CD14-positive monocyte (primary cell): ENCODE measurements around the gene MRTFA. TPM values are rescaled to one million over a fixed set of nuclear protein-coding genes. Genes with fewer than 3 reads are reported as not detected.
A peak's percentile ranks its signal among the peaks of the same experiment; 100 is the strongest.

ENCODE experiments used
- DNase-seq, 3 donors: peaks; one replicate each; pipeline ENCODE4 v3.0.0-alpha.2; 2011 to 2022
- H2AFZ ChIP-seq: 2 replicates; pipeline ENCODE4 v1.6.0; 2012; ENCODE audit warnings: mild to moderate bottlenecking, low read depth, low read length, inconsistent platforms; ENCODE audit not compliant: insufficient read depth, poor library complexity, severe bottlenecking
- H3K27ac ChIP-seq, 2 donors: 1 replicate in 1 of 2; 2 replicates in 1 of 2; pipeline ENCODE4 v1.5.1; 2012 to 2013; ENCODE audit warnings: low read length in 2 of 2, control low read depth in 1 of 2, inconsistent platforms in 1 of 2, low read depth in 1 of 2, mild to moderate bottlenecking in 1 of 2
- H3K27me3 ChIP-seq, 2 donors: one replicate each; pipeline versions ENCODE4 v1.6.0 to v1.6.1; 2011 to 2013; ENCODE audit warnings: low read length in 2 of 2; ENCODE audit not compliant: control insufficient read depth in 2 of 2, insufficient read depth in 2 of 2
- H3K36me3 ChIP-seq, 2 donors: replicated peaks in 1 of 2; 1 replicate in 1 of 2; 2 replicates in 1 of 2; pipeline versions ENCODE4 v1.5.1 to v1.6.1; 2012 to 2013; ENCODE audit warnings: low read length in 2 of 2, control low read depth in 1 of 2, inconsistent platforms in 1 of 2, mild to moderate bottlenecking in 1 of 2; ENCODE audit not compliant: insufficient read depth in 2 of 2, control insufficient read depth in 1 of 2
- H3K4me1 ChIP-seq, 2 donors: 1 replicate in 1 of 2; 2 replicates in 1 of 2; pipeline versions ENCODE4 v1.5.1 to v1.6.1; 2012 to 2013; ENCODE audit warnings: low read length in 2 of 2, control low read depth in 1 of 2, inconsistent platforms in 1 of 2, mild to moderate bottlenecking in 1 of 2, moderate library complexity in 1 of 2; ENCODE audit not compliant: insufficient read depth in 2 of 2, control insufficient read depth in 1 of 2
- H3K4me2 ChIP-seq: replicated peaks from 2 replicates; pipeline ENCODE3; 2012; ENCODE audit warnings: low read length, moderate library complexity, mild to moderate bottlenecking; ENCODE audit not compliant: poor library complexity, severe bottlenecking; ENCODE audit errors: extremely low read depth
- H3K4me3 ChIP-seq, 3 experiments: fragments of 200-600 bp in 1 of 3; sonication (generic) in 1 of 3; replicated peaks in 1 of 3; 1 replicate in 2 of 3; 2 replicates in 1 of 3; pipeline ENCODE4 v1.5.1; 2011 to 2013; ENCODE audit warnings: low read length in 3 of 3, mild to moderate bottlenecking in 3 of 3, control low read depth in 2 of 3, low read depth in 2 of 3, inconsistent platforms in 1 of 3, moderate library complexity in 1 of 3
- H3K79me2 ChIP-seq: 2 replicates; pipeline ENCODE4 v1.6.0; 2012; ENCODE audit warnings: mild to moderate bottlenecking, control low read depth, inconsistent platforms, low read length, moderate library complexity; ENCODE audit not compliant: insufficient read depth
- H3K9ac ChIP-seq: 2 replicates; pipeline ENCODE4 v1.6.0; 2017; ENCODE audit warnings: low read length, mild to moderate bottlenecking; ENCODE audit not compliant: insufficient read depth, poor library complexity, severe bottlenecking
- H3K9me3 ChIP-seq, 2 donors: replicated peaks in 1 of 2; 1 replicate in 1 of 2; 2 replicates in 1 of 2; pipeline versions ENCODE4 v1.5.1 to v1.6.1; 2012 to 2013; ENCODE audit warnings: low read length in 2 of 2, control low read depth in 1 of 2; ENCODE audit not compliant: control insufficient read depth in 1 of 2, insufficient read depth in 1 of 2
- H4K20me1 ChIP-seq: 2 replicates; pipeline ENCODE4 v1.6.0; 2012; ENCODE audit warnings: mild to moderate bottlenecking, low read length, control low read depth, moderate library complexity; ENCODE audit not compliant: insufficient read depth
- H3K27ac Mint-ChIP-seq, 7 donors: one replicate each; pipeline ENCODE4 v1.8.0; 2020; ENCODE audit warnings: mild to moderate bottlenecking in 7 of 7, mixed read lengths in 7 of 7, moderate library complexity in 6 of 7, inconsistent platforms in 2 of 7
- H3K27me3 Mint-ChIP-seq, 3 donors: one replicate each; pipeline ENCODE4 v1.8.0; 2021 to 2022; ENCODE audit warnings: low read depth in 3 of 3, mild to moderate bottlenecking in 3 of 3, mixed read lengths in 3 of 3, moderate library complexity in 3 of 3, inconsistent platforms in 1 of 3
- H3K36me3 Mint-ChIP-seq, 2 donors: one replicate each; pipeline ENCODE4 v1.8.0; 2020; ENCODE audit warnings: mixed read lengths in 2 of 2, inconsistent platforms in 1 of 2, mild to moderate bottlenecking in 1 of 2
- H3K4me1 Mint-ChIP-seq: one replicate; pipeline ENCODE4 v1.8.0; 2020; ENCODE audit warnings: mild to moderate bottlenecking, mixed read lengths
- H3K4me3 Mint-ChIP-seq, 2 donors: one replicate each; pipeline ENCODE4 v1.8.0; 2020; ENCODE audit warnings: mild to moderate bottlenecking in 2 of 2, mixed read lengths in 2 of 2, moderate library complexity in 1 of 2
- H3K9me3 Mint-ChIP-seq, 7 donors: one replicate each; pipeline ENCODE4 v1.8.0; 2020 to 2022; ENCODE audit warnings: mixed read lengths in 7 of 7, mild to moderate bottlenecking in 6 of 7, moderate library complexity in 6 of 7, inconsistent platforms in 2 of 7
- CTCF ChIP-seq: fragments of 200-600 bp; IDR thresholded peaks from one replicate; pipeline ENCODE4 v1.8.0; 2022; ENCODE audit warnings: antibody characterized with exemption, mild to moderate bottlenecking
- WGBS: methylation state at CpG from one replicate; pipeline ENCODE4 v1.1.5; 2013; ENCODE audit warnings: missing lambda C conversion rate; ENCODE audit not compliant: insufficient coverage; 5-methylcytosine and 5-hydroxymethylcytosine counted together
- intact Hi-C, 2 donors: fragments of 100-400 bp; cut with micrococcal nuclease; formaldehyde crosslinking; loops; one replicate each; pipeline versions ENCODE4 v1.15.0 to v1.15.1; 2023
- polyA plus RNA-seq, 3 donors: library from polyadenylated mRNA; depleted of rRNA in 1 of 3; unstranded in 2 of 3; stranded (reverse) in 1 of 3; fragments of 300-500 nt in 2 of 3; fragments of >200 nt in 1 of 3; fragmentation: Illumina TruSeq in 2 of 3; gene quantifications; 1 replicate in 2 of 3; 2 replicates in 1 of 3; pipeline ENCODE4 v1.2.3, GENCODE V29; 2012 to 2021

The MRTFA gene
- polyA plus RNA-seq, 3 donors: 14.1 to 33.8 (median 18.9) TPM

GRCh38 chr22:40400159-40400558 is 236.4 kb downstream of the MRTFA start:
- Histone ChIP-seq H2AFZ (no peak overlapping the region), H3K4me3 (no peak overlapping the region), H3K4me2 (peak overlapping the region; percentile 18), H3K36me3 (peaks cover 9 to 48% of the 10 kb centered on the region in 2 donors), H3K27me3 (no peaks in the 10 kb centered on the region), H3K79me2 (no peaks in the 10 kb centered on the region), H3K4me1 (peaks cover 16 to 23% of the 10 kb centered on the region in 2 donors), H3K27ac (peak overlapping the region; percentile 43 to 70), H3K9me3 (no peaks in the 10 kb centered on the region), H4K20me1 (peaks cover 51% of the 10 kb centered on the region), H3K9ac (peak overlapping the region; percentile 19)
- Mint-ChIP-seq H3K4me1 (peaks cover 43% of the 10 kb centered on the region), H3K36me3 (peaks cover 40 to 61% of the 10 kb centered on the region in 2 donors), H3K27me3 (peaks cover 0 to 4% (median 2%) of the 10 kb centered on the region in 3 donors), H3K9me3 (peaks cover 0 to 2% (median 0%) of the 10 kb centered on the region in 7 donors), H3K4me3 (peak overlapping the region; percentile 45 to 46), H3K27ac (peak overlapping the region; percentile 70 to 89 (median 87))
- WGBS: 9% methylated on average over 10 of the region's 15 CpGs
- TF ChIP-seq CTCF: no peak
- intact Hi-C loops: no loop called here
- peak; percentile 66 to 71 (median 69) for DNase-seq

GRCh38 chr22:40399621-40400020 is 236.9 kb downstream of the MRTFA start:
- no peak overlapping the region for H3K4me3 Mint-ChIP-seq
- peaks cover 7 to 42% of the 10 kb centered on the region in 2 donors for H3K36me3 ChIP-seq
- no peaks in the 10 kb centered on the region for H3K79me2 ChIP-seq

More at GRCh38 chr22:40399621-40400020, 236.9 kb downstream of the MRTFA start:
- peak overlapping the region; percentile 60 to 70 for H3K27ac ChIP-seq
- no peak overlapping the region for H2AFZ ChIP-seq
- no peak overlapping the region for H3K4me3 ChIP-seq
- peak overlapping the region; percentile 70 to 89 (median 87) for H3K27ac Mint-ChIP-seq
- WGBS: no CpG with 5 or more reads among the region's 2 CpGs
- H3K9ac ChIP-seq: peak overlapping the region; percentile 19
- no peaks in the 10 kb centered on the region for H3K27me3 ChIP-seq
- H3K4me2 ChIP-seq: peak overlapping the region; percentile 18
- no peak for TF ChIP-seq CTCF
- H3K4me1 ChIP-seq: peaks cover 16 to 23% of the 10 kb centered on the region in 2 donors
- H4K20me1 ChIP-seq: peaks cover 45% of the 10 kb centered on the region
- no peak for DNase-seq
- peaks cover 0 to 2% (median 0%) of the 10 kb centered on the region in 7 donors for H3K9me3 Mint-ChIP-seq
- intact Hi-C loops: no loop called here
- H3K36me3 Mint-ChIP-seq: peaks cover 37 to 58% of the 10 kb centered on the region in 2 donors
- no peaks in the 10 kb centered on the region for H3K9me3 ChIP-seq
- H3K4me1 Mint-ChIP-seq: peaks cover 43% of the 10 kb centered on the region
- H3K27me3 Mint-ChIP-seq: peaks cover 0 to 4% (median 2%) of the 10 kb centered on the region in 3 donors
